Measurements from ENCODE around the gene C1QL1. TPM values are rescaled to one million over a fixed set of nuclear protein-coding genes. Genes with fewer than 3 reads are reported as not detected.

C1QL1 gene
- total RNA-seq, 1 experiment from 2014 or later: 3.5 TPM

DNA sequence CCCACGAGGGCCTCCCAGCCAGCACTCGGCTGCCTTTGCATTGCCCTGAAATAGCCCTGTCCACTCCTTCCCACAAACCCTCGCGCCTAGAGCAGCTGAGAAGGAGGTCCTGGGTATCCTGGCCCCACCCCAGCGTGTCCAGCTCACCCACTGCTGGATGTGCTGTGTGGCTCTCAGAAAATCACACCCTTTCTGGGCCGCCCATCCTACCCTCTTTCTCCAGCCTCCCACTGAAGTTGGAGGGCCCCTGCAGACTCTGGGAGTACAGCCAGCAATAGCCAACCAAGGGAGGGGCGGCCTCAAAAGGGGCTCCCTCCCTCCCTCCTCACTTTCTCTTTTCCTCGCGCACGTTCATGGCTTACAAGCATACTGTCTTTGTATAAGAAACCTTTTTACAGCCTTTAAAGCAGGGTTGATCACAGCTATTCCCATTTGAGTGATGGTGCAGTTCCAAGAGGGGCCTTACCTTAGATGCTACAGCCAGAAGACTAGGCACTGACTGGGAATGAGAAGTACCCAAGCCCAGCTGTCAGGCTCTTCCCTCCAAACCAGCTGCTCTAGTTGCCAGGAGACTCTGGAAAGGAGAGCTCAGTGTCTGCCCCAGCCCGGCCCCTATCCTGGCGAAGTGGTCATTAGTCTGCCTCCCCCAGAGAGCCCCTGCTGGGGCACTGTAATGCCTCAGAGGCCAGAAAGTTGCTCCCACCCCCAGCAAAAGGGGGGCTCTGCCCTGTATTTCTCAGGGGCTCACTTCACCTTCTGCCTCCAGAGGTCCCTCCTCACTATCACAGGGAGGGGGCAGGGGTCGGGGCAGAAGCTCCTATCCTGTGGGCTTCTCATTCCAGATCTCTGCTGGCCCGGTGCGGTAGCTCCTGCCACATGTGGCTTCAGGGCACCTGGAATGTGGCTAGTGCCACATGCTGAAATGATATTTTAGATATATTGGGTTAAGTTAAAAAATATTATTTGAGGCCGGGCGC lies 45.2 kb upstream of the C1QL1 start:
- Histone ChIP-seq H3K27ac (ENCODE audit: low read depth, low read length) (no peak overlapping the region), H4K20me1 (ENCODE audit: insufficient read depth) (no peaks in the 10 kb centered on the region), H3K27me3 (ENCODE audit: insufficient read depth, low read length) (no peaks in the 10 kb centered on the region), H3K4me2 (ENCODE audit: low read length) (no peak overlapping the region), H3K9me2 (ENCODE audit: insufficient read depth) (no peaks in the 10 kb centered on the region), H3K4me3 (replicated peaks in 1 of 2; ENCODE audit: low read depth in 1 of 2, low read length in 2 of 2) (no peak overlapping the region), H2AFZ (ENCODE audit: low read depth, low read length, poor library complexity, severe bottlenecking) (no peak overlapping the region), H3K36me3 (ENCODE audit: control insufficient read depth in 1 of 2, insufficient read depth in 2 of 2, low read length in 2 of 2) (no peaks in the 10 kb centered on the region), H3K9ac (ENCODE audit: low read length) (no peak overlapping the region), H3K4me1 (ENCODE audit: control insufficient read depth in 1 of 2, insufficient read depth in 2 of 2, low read length in 2 of 2) (peaks cover 0 to 7% of the 10 kb centered on the region in 2 experiments; a peak in 2 of 4 replicates), H3K9me3 (ENCODE audit: control insufficient read depth in 1 of 2, insufficient read depth in 1 of 2, low read depth in 1 of 2, low read length in 2 of 2) (no peaks in the 10 kb centered on the region), H3K79me2 (ENCODE audit: insufficient read depth, low read length) (no peaks in the 10 kb centered on the region)
- CTCF ChIA-PET: no interaction called here
- RAD21 ChIA-PET (ENCODE audit: low non-redundant PET in 1 of 2, low total read pairs in 2 of 2, uncharacterized antibody in 2 of 2, unreplicated experiment in 2 of 2): no interaction called here
- ATAC-seq (no peak), DNase-seq (ENCODE audit: low read depth, low spot score) (no peak)
- TF ChIP-seq CEBPB (IDR thresholded peaks at IDR 0.05; ENCODE audit: low read depth) (no peak), EZH2 (IDR thresholded peaks at IDR 0.05) (no peak), POLR2A (IDR thresholded peaks at IDR 0.05; ENCODE audit: borderline replicate concordance, extremely low read depth, insufficient read depth, insufficient read length) (no peak), SP1 (IDR thresholded peaks at IDR 0.05; ENCODE audit: low read depth) (no peak), EGR1 (IDR thresholded peaks at IDR 0.05; ENCODE audit: low read depth) (no peak), CBX3 (IDR thresholded peaks at IDR 0.05; ENCODE audit: low read depth) (no peak), JUND (IDR thresholded peaks at IDR 0.05) (no peak), ELF1 (IDR thresholded peaks at IDR 0.05; ENCODE audit: borderline replicate concordance, low read depth) (no peak), SIN3A (IDR thresholded peaks at IDR 0.05; ENCODE audit: low read depth) (no peak), FOSL1 (IDR thresholded peaks at IDR 0.05; ENCODE audit: low read depth) (no peak), RAD21 (IDR thresholded peaks at IDR 0.05; ENCODE audit: low read depth) (no peak), TCF7L2 (IDR thresholded peaks at IDR 0.05; ENCODE audit: borderline replicate concordance, extremely low read depth, insufficient read depth, insufficient read length) (no peak), SRF (IDR thresholded peaks at IDR 0.05; ENCODE audit: low read depth) (no peak), ZFX (IDR thresholded peaks at IDR 0.05) (no peak), EZH2phosphoT487 (IDR thresholded peaks at IDR 0.05; ENCODE audit: borderline replicate concordance) (no peak)
- TF ChIP-seq, protein P1, sequence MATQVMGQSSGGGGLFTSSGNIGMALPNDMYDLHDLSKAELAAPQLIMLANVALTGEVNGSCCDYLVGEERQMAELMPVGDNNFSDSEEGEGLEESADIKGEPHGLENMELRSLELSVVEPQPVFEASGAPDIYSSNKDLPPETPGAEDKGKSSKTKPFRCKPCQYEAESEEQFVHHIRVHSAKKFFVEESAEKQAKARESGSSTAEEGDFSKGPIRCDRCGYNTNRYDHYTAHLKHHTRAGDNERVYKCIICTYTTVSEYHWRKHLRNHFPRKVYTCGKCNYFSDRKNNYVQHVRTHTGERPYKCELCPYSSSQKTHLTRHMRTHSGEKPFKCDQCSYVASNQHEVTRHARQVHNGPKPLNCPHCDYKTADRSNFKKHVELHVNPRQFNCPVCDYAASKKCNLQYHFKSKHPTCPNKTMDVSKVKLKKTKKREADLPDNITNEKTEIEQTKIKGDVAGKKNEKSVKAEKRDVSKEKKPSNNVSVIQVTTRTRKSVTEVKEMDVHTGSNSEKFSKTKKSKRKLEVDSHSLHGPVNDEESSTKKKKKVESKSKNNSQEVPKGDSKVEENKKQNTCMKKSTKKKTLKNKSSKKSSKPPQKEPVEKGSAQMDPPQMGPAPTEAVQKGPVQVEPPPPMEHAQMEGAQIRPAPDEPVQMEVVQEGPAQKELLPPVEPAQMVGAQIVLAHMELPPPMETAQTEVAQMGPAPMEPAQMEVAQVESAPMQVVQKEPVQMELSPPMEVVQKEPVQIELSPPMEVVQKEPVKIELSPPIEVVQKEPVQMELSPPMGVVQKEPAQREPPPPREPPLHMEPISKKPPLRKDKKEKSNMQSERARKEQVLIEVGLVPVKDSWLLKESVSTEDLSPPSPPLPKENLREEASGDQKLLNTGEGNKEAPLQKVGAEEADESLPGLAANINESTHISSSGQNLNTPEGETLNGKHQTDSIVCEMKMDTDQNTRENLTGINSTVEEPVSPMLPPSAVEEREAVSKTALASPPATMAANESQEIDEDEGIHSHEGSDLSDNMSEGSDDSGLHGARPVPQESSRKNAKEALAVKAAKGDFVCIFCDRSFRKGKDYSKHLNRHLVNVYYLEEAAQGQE (IDR thresholded peaks at IDR 0.05; ENCODE audit: low read depth): no peak
- TF ChIP-seq, protein P2, sequence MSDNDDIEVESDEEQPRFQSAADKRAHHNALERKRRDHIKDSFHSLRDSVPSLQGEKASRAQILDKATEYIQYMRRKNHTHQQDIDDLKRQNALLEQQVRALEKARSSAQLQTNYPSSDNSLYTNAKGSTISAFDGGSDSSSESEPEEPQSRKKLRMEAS (IDR thresholded peaks at IDR 0.05): no peak
- TF ChIP-seq, protein P3, sequence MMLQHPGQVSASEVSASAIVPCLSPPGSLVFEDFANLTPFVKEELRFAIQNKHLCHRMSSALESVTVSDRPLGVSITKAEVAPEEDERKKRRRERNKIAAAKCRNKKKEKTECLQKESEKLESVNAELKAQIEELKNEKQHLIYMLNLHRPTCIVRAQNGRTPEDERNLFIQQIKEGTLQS (IDR thresholded peaks at IDR 0.05): no peak
- TF ChIP-seq, protein P4, sequence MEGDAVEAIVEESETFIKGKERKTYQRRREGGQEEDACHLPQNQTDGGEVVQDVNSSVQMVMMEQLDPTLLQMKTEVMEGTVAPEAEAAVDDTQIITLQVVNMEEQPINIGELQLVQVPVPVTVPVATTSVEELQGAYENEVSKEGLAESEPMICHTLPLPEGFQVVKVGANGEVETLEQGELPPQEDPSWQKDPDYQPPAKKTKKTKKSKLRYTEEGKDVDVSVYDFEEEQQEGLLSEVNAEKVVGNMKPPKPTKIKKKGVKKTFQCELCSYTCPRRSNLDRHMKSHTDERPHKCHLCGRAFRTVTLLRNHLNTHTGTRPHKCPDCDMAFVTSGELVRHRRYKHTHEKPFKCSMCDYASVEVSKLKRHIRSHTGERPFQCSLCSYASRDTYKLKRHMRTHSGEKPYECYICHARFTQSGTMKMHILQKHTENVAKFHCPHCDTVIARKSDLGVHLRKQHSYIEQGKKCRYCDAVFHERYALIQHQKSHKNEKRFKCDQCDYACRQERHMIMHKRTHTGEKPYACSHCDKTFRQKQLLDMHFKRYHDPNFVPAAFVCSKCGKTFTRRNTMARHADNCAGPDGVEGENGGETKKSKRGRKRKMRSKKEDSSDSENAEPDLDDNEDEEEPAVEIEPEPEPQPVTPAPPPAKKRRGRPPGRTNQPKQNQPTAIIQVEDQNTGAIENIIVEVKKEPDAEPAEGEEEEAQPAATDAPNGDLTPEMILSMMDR (IDR thresholded peaks at IDR 0.05 in 2 of 3, conservative IDR thresholded peaks at IDR 0.05 in 1 of 3; ENCODE audit: borderline replicate concordance in 1 of 3, insufficient read depth in 1 of 3, low read depth in 2 of 3, low read length in 2 of 3): no peak
- TF ChIP-seq, protein P5, sequence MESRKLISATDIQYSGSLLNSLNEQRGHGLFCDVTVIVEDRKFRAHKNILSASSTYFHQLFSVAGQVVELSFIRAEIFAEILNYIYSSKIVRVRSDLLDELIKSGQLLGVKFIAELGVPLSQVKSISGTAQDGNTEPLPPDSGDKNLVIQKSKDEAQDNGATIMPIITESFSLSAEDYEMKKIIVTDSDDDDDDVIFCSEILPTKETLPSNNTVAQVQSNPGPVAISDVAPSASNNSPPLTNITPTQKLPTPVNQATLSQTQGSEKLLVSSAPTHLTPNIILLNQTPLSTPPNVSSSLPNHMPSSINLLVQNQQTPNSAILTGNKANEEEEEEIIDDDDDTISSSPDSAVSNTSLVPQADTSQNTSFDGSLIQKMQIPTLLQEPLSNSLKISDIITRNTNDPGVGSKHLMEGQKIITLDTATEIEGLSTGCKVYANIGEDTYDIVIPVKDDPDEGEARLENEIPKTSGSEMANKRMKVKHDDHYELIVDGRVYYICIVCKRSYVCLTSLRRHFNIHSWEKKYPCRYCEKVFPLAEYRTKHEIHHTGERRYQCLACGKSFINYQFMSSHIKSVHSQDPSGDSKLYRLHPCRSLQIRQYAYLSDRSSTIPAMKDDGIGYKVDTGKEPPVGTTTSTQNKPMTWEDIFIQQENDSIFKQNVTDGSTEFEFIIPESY (IDR thresholded peaks at IDR 0.05; ENCODE audit: extremely low read depth, insufficient replicate concordance, low read length): no peak
- no TSS peak for BruUV-seq (replicated peaks)
- POLR2A ChIA-PET: no interaction called here
- intact Hi-C loops (cut with micrococcal nuclease): no loop called here
